Adrenal gland (tissue), 12 donors: ENCODE measurements around the gene GALNT9. TPM values are rescaled to one million over a fixed set of nuclear protein-coding genes. Genes with fewer than 3 reads are reported as not detected.

Experiments
- DNase-seq, 7 donors: peaks; one replicate each; pipeline ENCODE4 v3.0.0-alpha.2; 2019 to 2020
- H3K27ac ChIP-seq, 5 donors: fragments of 200-600 bp; sonication (generic) in 4 of 5; 1 replicate in 3 of 5; 2 replicates in 2 of 5; pipeline versions ENCODE4 v1.5.1 to v1.8.0; 2016 to 2020; ENCODE audit warnings: mild to moderate bottlenecking in 1 of 5
- H3K27me3 ChIP-seq: fragments of 200-600 bp; 2 replicates; pipeline ENCODE4 v1.8.0; 2021
- H3K36me3 ChIP-seq, 2 donors: fragments of 200-600 bp; replicated peaks in 1 of 2; 1 replicate in 1 of 2; 2 replicates in 1 of 2; pipeline versions ENCODE4 v1.5.1 to v1.8.0; 2018 to 2022
- H3K4me1 ChIP-seq, 2 donors: fragments of 200-600 bp; replicated peaks in 1 of 2; 1 replicate in 1 of 2; 2 replicates in 1 of 2; pipeline versions ENCODE4 v1.5.1 to v1.8.0; 2018 to 2021
- H3K4me3 ChIP-seq, 4 donors: fragments of 200-600 bp; sonication (generic) in 3 of 4; one replicate each; pipeline ENCODE4 v1.5.1; 2016 to 2018
- H3K9me3 ChIP-seq, 3 donors: fragments of 200-600 bp; sonication (generic) in 1 of 3; replicated peaks in 1 of 3; 1 replicate in 2 of 3; 2 replicates in 1 of 3; pipeline versions ENCODE4 v1.5.1 to v1.8.0; 2016 to 2021
- POLR2A ChIP-seq, 2 donors: fragments of 450-650 bp; IDR thresholded peaks; one replicate each; pipeline ENCODE4 v1.6.1; 2017; ENCODE audit warnings: antibody characterized with exemption in 2 of 2, mild to moderate bottlenecking in 2 of 2, moderate library complexity in 1 of 2
- WGBS, 4 donors: extraction: QIAGEN DNeasy Blood & Tissue Kit in 2 of 4; methylation state at CpG; one replicate each; pipeline versions ENCODE4 v1.1.5 to v1.1.7; 2013 to 2017; 5-methylcytosine and 5-hydroxymethylcytosine counted together
- intact Hi-C, 2 donors: fragments of 100-400 bp; cut with DNase I; formaldehyde crosslinking; loops; one replicate each; pipeline versions ENCODE4 v1.14.1 to v1.15.0; 2022 to 2023
- polyA plus RNA-seq, 3 donors: library from polyadenylated mRNA; stranded (reverse); fragments of 200-250 nt in 2 of 3; fragments of 350-450 nt in 1 of 3; fragmentation: Illumina TruSeq in 1 of 3; extraction: RNeasy Lipid Tissue Mini Kit (QIAGEN cat#74804) in 1 of 3; gene quantifications; one replicate each; pipeline ENCODE4 v1.2.3, GENCODE V29; 2013 to 2014
- total RNA-seq, 9 donors: library from RNA; depleted of rRNA in 4 of 9; stranded (reverse); fragments of >200 nt in 4 of 9; fragments of 120-200 nt in 1 of 9; fragmentation: NEBNext Ultra II Directional in 1 of 9; extraction: Animal tissue kit (Norgen Biotek cat#: 25700) in 1 of 9; gene quantifications; one replicate each; pipeline versions ENCODE4 v1.1.0 to v1.2.4, GENCODE V29; 2013 to 2023
- TF ChIP-seq, protein P1 (sequence below), 6 experiments: fragments of 450-650 bp in 4 of 6; fragments of 200-600 bp in 2 of 6; sonication (generic) in 1 of 6; IDR thresholded peaks; 1 replicate in 5 of 6; 2 replicates in 1 of 6; pipeline versions ENCODE4 v1.5.1 to v1.8.0; 2016 to 2021; ENCODE audit warnings: antibody characterized with exemption in 6 of 6, mild to moderate bottlenecking in 2 of 6, moderate library complexity in 1 of 6
- donor health status: healthy with polysubstance abuse.
- donor health status: Bipolar disorder and iron deficiency.
- donor health status: DM: yes; HTN: yes; CAD: no.
- donor health status: DM: no; HTN: no; CAD: no.
- donor health status: DM: no; HTN: no; CAD: no.
- donor health status: DM: yes; HTN: yes; CAD: no.

The GALNT9 gene
- total and polyA plus RNA-seq, 12 donors: 0.44 to 7.8 (median 1.2) TPM; not detected in 1

DNA sequence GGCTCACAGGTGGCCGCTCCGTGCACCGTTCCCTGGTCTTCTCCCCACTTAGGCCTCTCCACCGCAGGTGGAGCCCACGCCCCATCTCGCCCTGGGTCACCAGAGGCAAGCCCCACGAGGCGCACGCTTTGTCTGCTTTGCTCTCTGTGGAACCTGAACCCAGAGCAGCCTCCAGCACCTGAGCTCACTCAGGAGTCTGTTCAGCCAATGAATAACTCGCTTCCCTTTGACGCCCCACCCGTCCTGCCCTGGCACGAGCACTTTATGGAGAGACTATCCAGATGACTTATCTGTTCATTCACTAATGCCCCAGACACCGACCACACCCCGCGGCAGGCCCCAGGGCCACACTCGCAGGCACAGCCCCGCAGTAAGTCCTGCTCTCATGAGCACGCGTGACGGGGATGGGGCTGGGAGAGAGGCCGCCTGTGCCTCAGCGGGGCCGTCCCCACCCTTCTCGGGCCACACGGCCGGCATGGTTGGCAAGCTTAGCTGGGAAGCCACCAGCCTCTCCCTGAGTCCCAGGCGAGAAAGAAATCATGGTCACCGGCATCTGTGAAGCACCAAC lies 100.1 kb downstream of the GALNT9 start:
- TF ChIP-seq POLR2A (IDR thresholded peaks at IDR 0.05): no peak
- TF ChIP-seq, protein P1, sequence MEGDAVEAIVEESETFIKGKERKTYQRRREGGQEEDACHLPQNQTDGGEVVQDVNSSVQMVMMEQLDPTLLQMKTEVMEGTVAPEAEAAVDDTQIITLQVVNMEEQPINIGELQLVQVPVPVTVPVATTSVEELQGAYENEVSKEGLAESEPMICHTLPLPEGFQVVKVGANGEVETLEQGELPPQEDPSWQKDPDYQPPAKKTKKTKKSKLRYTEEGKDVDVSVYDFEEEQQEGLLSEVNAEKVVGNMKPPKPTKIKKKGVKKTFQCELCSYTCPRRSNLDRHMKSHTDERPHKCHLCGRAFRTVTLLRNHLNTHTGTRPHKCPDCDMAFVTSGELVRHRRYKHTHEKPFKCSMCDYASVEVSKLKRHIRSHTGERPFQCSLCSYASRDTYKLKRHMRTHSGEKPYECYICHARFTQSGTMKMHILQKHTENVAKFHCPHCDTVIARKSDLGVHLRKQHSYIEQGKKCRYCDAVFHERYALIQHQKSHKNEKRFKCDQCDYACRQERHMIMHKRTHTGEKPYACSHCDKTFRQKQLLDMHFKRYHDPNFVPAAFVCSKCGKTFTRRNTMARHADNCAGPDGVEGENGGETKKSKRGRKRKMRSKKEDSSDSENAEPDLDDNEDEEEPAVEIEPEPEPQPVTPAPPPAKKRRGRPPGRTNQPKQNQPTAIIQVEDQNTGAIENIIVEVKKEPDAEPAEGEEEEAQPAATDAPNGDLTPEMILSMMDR (IDR thresholded peaks at IDR 0.05): no peak
- Histone ChIP-seq H3K36me3 (no peaks in the 10 kb centered on the region), H3K9me3 (no peaks in the 10 kb centered on the region), H3K27me3 (peaks cover 33% of the 10 kb centered on the region), H3K27ac (no peak overlapping the region), H3K4me3 (no peak overlapping the region), H3K4me1 (no peaks in the 10 kb centered on the region)
- 85 to 88% (median 86%) methylated on average over 23 to 29 of the region's 29 CpGs for WGBS, 4 donors
- no peak for DNase-seq
- intact Hi-C loops: no loop called here

- H3K9me3 ChIP-seq: no peaks in the 10 kb centered on the region
- no peak for DNase-seq
- TF ChIP-seq POLR2A (IDR thresholded peaks at IDR 0.05): no peak
- TF ChIP-seq, protein P1 (IDR thresholded peaks at IDR 0.05): no peak
- H3K4me3 ChIP-seq: no peak overlapping the region
- no peaks in the 10 kb centered on the region for H3K36me3 ChIP-seq
- H3K27ac ChIP-seq: no peak overlapping the region
- intact Hi-C loops: no loop called here
- peaks cover 33% of the 10 kb centered on the region for H3K27me3 ChIP-seq
- H3K4me1 ChIP-seq: no peaks in the 10 kb centered on the region
- WGBS, 4 donors: 49 to 69% (median 54%) methylated on average over 12 to 28 of the region's 28 CpGs
These were observed 100.8 kb downstream of the GALNT9 start for GRCh38 chr12:132228476-132229192.

DNA sequence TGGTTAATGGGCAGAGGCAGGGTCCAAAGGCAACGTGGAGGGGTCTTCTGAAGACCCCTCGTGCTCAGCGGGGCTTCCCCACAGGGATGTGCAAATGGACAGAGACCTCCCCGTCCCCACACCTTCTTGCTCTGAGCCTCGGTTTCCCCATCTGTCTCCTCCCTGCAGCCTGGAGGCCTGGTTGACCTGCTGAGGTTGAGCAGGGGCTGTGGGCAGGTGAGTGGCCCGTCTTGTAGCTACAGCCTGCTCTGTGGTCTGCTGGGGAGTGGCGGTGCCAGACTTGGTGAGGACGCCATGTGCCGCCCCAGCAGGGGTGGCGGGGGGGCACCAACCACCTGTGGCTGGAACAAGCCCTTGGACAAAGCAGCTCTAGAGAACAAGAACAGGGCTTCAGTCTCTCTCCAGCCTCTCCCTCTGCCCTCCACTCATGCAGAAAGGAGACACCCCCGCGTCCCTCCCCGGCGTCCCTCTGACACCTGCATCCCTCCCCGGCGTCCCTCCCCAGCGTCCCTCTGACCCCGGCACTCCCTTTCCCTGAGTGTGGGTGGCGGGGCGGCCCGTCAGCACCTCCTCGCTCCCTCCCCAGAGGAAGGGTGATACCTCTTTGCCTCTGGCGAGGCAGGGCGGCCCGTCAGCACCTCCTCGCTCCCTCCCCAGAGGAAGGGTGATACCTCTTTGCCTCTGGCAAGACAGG lies 101.5 kb downstream of the GALNT9 start:
- no peak for TF ChIP-seq POLR2A (IDR thresholded peaks at IDR 0.05)
- TF ChIP-seq, protein P1 (IDR thresholded peaks at IDR 0.05): no peak
- no peaks in the 10 kb centered on the region for H3K36me3 ChIP-seq
- DNase-seq: no peak
- no peaks in the 10 kb centered on the region for H3K4me1 ChIP-seq
- H3K4me3 ChIP-seq: no peak overlapping the region
- H3K27me3 ChIP-seq: peaks cover 33% of the 10 kb centered on the region
- no peak overlapping the region for H3K27ac ChIP-seq
- intact Hi-C loops: no loop called here
- H3K9me3 ChIP-seq: no peaks in the 10 kb centered on the region
- 43 to 50% (median 47%) methylated on average over 20 to 26 of the region's 26 CpGs for WGBS, 4 donors

GRCh38 chr12:132227118-132227517 lies 102.3 kb downstream of the GALNT9 start:
- Histone ChIP-seq H3K4me1 (no peaks in the 10 kb centered on the region), H3K27me3 (peaks cover 33% of the 10 kb centered on the region), H3K4me3 (no peak overlapping the region), H3K27ac (no peak overlapping the region), H3K36me3 (no peaks in the 10 kb centered on the region), H3K9me3 (no peaks in the 10 kb centered on the region)
- no peak for DNase-seq
- 37 to 66% (median 51%) methylated on average over 14 to 28 of the region's 28 CpGs for WGBS, 4 donors
- intact Hi-C loops: no loop called here
- TF ChIP-seq, protein P1 (IDR thresholded peaks at IDR 0.05): no peak
- no peak for TF ChIP-seq POLR2A (IDR thresholded peaks at IDR 0.05)
